Stimulated activated CD4-positive, alpha-beta T cell treated with anti-CD3 and anti-CD28 coated beads, Interleukin-1b, Interleukin-23, amount 100 ng/mL, for 48 hours (primary cell): ENCODE measurements around the gene ZNF784.

ENCODE experiments used
- DNase-seq: peaks from one replicate; pipeline ENCODE4 v3.0.0-alpha.2; 2020

Gene ZNF784

DNA sequence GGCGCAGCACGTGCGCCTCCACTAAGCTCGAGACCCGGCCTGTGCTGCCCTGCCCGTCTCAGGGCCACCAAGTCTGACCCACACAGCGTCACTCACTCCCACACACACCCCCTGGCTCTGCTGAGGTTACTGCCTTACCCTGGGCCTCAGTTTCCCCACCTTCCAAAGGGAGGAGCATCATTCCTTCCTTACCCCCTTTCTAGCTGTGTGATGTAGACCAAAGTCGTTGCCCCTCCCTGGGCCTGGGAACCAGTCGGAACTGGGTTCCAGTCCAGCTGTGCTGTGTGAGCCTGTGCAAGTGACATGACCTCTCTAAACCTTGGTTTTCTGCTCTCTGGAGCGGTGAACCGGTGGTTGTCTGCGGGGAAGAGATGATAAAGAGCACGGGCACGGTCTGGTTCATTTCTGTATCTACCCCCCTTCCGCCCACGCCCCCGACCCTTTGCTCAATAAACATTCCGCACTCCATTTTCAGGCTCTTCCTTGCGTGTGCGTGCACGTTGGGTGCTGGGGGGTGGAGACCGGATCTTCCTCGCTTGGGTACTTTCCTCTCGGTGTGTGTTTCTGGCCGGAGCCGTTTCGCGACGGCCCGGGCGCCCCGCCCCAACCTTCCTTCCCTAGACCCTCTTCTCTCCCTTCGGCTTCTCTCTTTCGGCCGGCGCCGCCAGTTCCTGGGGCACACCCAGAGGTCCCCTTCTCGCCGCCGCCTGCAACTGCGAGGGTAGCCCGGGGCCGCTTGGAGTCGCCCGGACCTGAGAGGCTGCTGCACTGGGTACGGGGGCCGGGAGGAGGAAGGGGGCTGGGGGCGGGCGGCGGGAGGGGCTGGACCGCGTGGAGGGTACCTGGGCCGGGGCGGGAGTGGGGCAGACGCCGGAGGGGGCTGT, 18.9 kb upstream of the ZNF784 start, which contains the start of gene ZNF581:
Gene ZNF581 (plus strand): TSS at position 647 of the 884 bp plus-strand sequence. CDS start 923 bp downstream, outside the sequence.
- DNase-seq, result peak; percentile 87

- DNase-seq, result peak; percentile 38
These were observed 18.0 kb upstream of the ZNF784 start for GRCh38 chr19:55642153-55643002.

DNA sequence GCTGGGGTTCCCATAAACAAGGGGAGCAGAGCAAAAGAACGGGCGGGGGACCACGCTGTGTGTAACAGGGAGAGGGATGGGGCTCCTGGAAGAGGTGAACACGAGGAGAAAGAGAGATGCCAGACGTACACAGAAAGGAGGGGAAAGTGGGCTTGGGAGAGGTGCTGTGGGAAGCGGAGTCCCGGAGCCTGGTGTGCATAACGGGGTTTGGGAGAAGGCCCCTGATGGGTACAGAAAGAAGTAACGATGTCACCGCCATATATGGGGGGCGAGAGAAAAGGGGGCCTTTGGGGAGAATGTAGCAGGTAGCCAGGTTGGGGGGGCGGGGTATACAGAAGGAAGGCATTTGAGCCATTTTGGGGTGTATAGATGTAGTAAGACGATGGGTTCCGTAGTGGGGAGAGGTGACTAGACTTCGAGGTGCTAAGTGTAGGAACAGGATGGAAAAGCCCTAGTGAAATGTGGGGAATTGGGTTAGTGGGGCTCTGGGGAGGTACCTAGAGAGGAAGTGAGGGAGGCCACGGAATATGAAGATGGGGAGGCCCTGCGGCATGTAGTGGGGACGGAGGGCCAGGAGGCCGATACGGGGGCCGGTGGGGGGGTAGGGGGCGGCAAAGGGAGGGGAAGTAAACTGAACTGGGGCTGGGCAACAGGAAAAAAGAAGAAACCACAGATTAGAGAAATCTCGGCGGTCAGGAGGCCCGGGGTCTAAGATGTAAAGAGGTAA, 17.2 kb upstream of the ZNF784 start:
- no peak for DNase-seq

DNA sequence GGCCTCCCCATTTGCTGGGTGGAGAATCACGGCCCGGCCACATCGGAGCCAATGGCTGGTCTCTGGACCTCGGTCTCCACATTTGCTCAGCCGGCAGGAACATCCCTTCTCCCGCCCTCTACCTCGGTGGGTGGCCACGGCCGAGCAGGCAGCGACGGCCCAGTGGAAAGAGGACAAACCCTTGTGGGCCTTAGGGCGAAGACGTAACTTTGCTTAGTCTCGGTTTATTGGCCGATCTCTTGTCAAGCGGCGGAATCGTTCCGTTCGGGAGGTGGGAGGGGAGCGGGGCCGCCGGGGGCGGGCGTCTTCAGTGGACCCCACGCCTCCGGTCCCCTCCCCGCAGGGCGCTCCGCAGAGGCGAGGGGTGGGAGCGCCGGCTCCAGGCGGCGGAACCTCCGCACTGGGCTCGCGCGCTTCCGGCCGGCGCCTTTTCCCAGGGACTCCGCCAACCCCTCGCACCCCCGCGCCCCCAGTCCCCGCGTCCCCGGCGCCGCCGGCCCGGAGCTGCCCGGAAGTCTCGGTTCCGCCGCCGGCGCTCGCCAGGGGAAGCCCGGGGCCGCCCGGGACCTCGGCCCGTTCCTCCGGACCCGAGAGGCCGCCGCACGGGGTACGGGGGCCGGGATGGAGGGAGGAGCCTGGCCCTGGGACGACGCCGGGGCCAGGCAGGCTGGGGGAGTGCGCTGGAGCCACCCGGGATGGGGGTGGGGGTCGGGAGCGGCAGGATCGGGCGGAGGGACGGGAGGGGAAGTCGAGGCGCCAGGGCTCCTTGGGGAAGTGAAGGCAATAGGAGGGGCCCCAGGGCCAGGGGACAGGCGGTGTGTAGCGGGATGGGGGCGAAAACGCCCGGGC, 16.4 kb upstream of the ZNF784 start, which contains the start of gene ZNF580:
Gene ZNF580 (plus strand): TSS at position 426 of the 849 bp plus-strand sequence. CDS start 1,507 bp downstream, outside the sequence.
- peak; percentile 67 for DNase-seq

DNA sequence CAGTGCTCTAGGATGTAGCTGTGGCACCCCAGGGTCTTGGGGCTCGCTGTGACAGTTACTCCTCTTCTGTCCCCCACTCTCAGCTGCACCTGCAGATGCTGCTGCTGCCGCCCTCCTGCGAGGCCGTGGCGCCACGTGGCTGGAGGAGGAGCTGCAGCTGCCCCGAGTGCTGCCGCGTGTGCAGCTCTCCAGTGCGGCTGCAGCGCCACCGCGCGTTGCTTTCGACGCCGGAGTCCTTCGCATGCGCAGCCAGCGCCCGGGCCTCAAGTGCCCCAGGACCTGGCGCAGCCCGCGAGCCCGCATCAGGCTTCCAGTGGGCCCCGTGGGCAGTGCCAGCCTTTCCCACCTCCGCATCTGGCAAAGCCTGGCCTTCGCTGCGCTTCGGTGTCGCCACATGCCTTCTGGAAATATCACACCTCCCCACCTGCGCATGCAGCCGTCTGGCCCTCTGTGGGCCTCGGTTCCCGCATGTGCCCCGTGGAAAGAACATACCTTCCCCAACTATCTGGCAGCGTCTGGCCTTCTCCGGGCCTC, 15.7 kb upstream of the ZNF784 start:
- DNase-seq, result peak; percentile 82

DNA sequence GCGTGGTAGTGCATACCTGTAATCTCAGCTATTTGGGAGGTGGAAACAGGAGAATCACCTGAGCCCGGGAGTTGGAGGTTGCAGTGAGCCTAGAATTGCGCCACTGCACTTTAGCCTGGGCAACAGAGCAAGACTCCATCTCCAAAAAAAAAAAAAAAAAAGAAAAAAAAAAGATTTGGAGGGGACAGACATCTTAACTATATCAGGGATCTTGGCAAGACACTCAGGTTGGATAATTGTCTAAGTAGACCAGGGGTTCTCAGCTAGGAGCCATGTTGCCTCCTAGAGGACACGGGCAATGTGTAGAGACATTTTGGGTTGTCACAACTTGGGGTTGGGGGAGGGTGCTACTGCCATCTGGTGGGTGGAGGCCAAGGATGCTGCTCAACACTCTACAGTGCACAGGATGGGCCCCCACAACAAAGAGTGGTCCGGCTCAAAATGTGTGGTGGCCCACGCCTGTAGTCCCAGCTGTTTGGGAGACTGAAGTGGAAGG, 14.5 kb upstream of the ZNF784 start:
- peak; percentile 74 for DNase-seq

DNA sequence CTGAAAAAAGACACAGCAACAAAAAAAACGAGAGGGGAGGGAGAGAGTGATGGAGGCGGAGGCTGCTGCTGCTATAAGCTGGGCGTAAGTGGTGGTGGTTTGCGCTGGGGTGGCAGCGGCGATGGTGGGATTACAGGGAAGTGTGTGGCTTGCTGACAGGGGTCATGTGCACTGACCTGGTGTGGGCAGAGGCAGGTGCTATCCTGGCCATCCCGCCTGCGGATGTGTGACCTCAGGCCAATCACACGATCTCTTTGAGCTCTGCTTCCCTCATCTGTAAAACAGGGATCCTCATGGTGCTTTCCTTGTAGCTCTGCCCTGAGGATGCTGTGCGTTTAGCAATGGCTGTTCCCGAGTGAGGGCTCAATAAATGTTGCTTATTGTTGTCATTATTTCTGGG, 13.2 kb upstream of the ZNF784 start:
- no peak for DNase-seq

DNA sequence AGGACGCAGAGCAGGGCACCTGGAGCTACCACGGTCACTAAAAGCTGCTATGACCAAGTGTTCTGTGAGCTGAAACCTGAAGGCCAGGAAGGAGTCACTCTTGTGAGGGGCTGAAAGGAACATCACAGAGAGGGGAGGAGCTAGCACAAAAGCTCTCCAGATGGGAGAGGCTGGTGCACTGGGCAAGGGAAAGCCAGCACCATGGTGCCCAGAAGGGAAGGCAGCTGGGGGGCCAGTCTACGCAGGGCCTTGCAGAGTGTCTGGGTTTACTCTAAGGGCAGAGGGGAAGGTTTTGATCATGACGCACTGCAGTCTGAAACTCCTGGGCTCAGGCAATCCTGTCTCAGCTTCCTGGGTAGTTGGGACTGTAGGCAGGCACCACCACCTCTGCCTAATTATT, 12.4 kb upstream of the ZNF784 start:
- DNase-seq, result no peak

DNA sequence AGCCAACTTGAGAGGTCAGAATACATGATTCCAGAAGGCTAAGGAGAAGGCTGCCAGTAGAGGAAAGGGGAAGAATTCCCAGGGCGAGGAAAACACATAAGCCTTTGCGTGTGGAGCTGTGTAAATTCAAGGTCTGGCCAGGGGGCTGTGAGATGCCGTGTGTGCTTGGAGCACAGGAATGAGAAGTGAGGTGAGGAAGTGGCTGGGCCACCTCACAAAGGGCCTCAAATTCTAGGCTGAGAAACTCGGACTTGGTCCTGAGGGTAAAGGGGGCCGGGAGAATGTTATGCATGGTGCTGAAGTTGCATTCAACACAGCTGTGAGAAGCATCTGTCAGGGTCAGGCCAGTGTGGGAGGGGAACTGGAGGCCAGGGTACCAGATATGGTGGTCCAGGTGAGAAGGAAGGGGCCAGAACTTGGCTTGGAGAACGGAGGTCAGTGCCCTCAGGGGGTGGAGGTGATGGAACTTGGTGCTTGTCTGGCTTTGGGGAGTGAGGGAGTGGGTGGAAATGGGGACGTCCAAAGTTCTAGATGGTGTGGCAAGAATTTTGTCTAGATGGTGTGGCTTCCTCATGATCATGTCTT, 11.6 kb upstream of the ZNF784 start:
- DNase-seq, result no peak

GRCh38 chr19:55635334-55635717, 11.0 kb upstream of the ZNF784 start:
- DNase-seq, result peak; percentile 37

- DNase-seq, result no peak
These were observed 9.5 kb upstream of the ZNF784 start for GRCh38 chr19:55633861-55634260.

GRCh38 chr19:55632463-55632834, 8.1 kb upstream of the ZNF784 start:
- peak; percentile 88 for DNase-seq

GRCh38 chr19:55626350-55626749, 2.0 kb upstream of the ZNF784 start:
- DNase-seq, result peak; percentile 52

DNA sequence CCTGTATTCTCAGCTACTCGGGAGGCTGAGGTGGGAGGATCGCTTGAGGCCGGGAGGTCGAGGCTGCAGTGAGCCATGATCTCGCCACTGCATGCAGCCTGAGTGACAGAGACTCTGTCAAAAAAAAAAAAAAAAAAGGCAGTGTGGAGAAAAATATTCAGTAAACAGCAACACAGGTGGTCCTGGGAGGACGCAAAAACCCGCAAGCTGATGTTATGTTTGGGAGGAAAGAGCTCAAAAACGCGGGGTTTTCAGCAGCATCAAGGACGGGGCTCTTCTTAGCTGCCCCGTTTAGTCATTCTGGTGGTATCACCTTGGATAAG, 599 bp upstream of the ZNF784 start:
- no peak for DNase-seq

GRCh38 chr19:55623561-55623960, 805 bp downstream of the ZNF784 start:
- DNase-seq, result no peak

- no peak for DNase-seq
These were observed 1.2 kb downstream of the ZNF784 start for GRCh38 chr19:55623130-55623529.

DNA sequence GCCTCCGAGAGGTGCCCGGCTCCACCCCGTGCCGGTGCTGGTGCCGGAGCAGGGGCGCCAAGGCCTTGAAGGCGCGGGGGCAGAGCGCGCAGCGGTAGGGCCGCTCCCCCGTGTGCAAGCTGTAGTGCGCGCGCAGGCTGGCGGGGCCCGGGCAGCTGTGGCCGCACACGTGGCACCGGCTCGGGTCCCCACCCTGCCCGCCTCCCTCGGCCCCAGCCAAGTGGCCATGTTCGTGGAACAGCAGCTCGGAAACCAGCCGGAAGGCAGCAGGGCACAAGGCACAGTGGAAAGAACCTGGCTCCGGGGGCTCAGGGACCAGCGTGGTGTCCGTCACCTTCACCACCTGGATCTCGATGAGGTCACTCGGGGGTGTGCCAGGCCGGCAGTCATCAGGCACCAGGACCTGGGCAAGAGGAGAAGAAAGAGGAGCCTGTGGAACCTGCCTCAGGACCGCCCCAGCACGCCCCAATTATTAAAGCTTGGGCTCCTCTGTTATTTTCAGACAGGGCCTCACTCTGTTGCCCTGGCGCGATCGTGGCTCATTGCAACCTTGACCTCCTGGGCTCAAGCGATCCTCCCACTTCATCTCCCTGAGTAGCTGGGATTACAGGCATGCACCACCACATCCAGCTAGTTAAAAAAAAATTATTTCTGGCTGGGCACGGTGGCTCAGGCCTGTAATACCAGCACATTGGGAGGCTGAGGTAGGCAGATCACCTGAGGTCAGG, 2.0 kb downstream of the ZNF784 start:
- no peak for DNase-seq

DNA sequence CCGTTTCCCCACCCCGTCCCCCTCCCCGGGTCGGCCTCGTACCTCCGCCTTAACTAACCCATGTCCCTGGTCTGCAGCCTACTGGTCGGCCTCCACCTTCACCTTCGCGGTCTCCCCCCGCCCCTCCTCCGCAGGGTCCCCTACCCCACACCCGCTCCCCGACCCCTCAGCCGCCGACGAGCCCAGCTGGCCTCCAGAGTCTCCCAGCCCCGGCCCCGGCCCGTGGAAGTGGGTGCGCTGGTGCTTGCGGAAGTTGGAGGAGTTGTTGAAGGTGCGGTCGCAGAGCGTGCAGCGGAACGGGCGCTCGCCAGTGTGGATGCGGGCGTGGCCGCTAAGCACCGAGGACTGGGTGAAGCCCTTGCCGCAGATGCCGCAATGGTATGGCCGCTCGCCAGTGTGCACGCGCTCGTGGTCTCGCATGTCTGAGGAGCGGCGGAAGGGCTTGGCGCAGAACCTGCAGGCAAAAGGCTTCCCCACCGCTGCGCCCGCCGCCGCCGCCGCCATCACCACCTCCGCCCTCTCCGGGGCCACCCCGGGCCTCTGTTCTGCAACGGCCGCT, 2.6 kb downstream of the ZNF784 start:
- DNase-seq, result no peak

DNA sequence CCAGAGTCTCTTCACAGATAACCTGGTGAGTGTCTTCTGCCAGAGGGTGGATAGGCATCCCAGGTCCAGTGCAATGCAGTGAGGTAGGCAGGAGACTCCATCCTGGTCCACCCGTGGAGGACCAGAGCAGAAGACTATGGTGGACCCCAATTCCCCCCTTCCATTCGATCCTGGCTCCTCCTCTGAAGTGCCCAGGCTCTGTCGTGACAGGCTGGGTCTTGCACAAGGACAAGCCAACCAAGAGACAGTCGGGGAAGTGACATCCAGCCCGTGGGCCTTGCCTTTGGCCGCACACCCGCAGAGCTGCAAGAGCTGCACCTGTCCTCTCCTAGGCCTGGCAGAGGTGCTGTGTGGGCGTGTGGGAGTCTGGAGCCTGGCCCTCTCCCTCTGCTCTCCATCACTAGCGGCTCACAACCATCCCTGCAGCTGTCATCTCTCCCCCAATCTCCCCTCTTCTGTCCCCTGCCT, 3.1 kb downstream of the ZNF784 start:
- no peak for DNase-seq
